ENCODE results near the gene ELMOD3. TPM values are rescaled to one million over a fixed set of nuclear protein-coding genes. Genes with fewer than 3 reads are reported as not detected.

The ELMOD3 gene
- polyA plus RNA-seq, 3 donors = 6.1 to 53.3 (median 7.2) TPM

DNA sequence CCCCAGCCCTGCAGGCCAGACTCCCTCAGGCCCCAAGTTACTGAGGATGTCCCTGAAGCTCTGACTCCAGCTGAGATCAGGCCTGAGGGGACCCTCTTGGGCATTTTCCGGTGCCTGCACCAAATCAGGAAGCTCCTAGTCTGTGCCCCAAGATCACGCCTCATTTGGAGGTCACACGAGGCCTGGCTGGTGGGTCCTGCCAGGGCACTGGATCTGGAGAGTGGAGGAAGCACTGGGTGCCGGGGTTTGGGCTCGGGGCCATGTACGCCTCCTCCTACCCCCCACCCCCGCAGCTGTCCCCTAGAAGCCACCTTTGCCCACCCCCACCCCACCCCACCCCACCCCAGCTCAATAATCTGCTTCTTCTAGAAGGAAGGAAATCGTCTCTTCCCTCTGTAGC lies 80.1 kb downstream of the ELMOD3 start:
- Mint-ChIP-seq H3K36me3 (no peaks in the 10 kb centered on the region), H3K9me3 (no peaks in the 10 kb centered on the region), H3K27ac (peak overlapping the region in 1 of 7 donors; percentile 13), H3K27me3 (ENCODE audit: low read depth in 3 of 3) (peaks cover 0 to 6% (median 2%) of the 10 kb centered on the region in 3 donors), H3K4me1 (peaks cover 51% of the 10 kb centered on the region), H3K4me3 (no peak overlapping the region)
- H3K4me1 ChIP-seq (ENCODE audit: control insufficient read depth in 1 of 2, insufficient read depth in 2 of 2, low read length in 2 of 2) = peaks cover 51 to 59% of the 10 kb centered on the region in 2 donors
- no peaks in the 10 kb centered on the region for H3K36me3 ChIP-seq (replicated peaks in 1 of 2; ENCODE audit: control insufficient read depth in 1 of 2, insufficient read depth in 2 of 2, low read length in 2 of 2)
- H3K9me3 ChIP-seq (replicated peaks in 1 of 2; ENCODE audit: control insufficient read depth in 1 of 2, insufficient read depth in 1 of 2, low read length in 2 of 2) = no peaks in the 10 kb centered on the region
- TF ChIP-seq, protein P1, sequence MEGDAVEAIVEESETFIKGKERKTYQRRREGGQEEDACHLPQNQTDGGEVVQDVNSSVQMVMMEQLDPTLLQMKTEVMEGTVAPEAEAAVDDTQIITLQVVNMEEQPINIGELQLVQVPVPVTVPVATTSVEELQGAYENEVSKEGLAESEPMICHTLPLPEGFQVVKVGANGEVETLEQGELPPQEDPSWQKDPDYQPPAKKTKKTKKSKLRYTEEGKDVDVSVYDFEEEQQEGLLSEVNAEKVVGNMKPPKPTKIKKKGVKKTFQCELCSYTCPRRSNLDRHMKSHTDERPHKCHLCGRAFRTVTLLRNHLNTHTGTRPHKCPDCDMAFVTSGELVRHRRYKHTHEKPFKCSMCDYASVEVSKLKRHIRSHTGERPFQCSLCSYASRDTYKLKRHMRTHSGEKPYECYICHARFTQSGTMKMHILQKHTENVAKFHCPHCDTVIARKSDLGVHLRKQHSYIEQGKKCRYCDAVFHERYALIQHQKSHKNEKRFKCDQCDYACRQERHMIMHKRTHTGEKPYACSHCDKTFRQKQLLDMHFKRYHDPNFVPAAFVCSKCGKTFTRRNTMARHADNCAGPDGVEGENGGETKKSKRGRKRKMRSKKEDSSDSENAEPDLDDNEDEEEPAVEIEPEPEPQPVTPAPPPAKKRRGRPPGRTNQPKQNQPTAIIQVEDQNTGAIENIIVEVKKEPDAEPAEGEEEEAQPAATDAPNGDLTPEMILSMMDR (IDR thresholded peaks at IDR 0.05) = no peak
- no peak overlapping the region for H3K9ac ChIP-seq (ENCODE audit: insufficient read depth, low read length, poor library complexity, severe bottlenecking)
- no CpG with 5 or more reads among the region's 8 CpGs for WGBS (ENCODE audit: insufficient coverage)
- intact Hi-C loops (cut with micrococcal nuclease) = loop anchor here (5.0 kb wide), 2 partner anchors 63 to 103 kb away; partner anchors contain the start of gene MAT2A (in 2 of the 2)
- H3K79me2 ChIP-seq (ENCODE audit: insufficient read depth, low read length) = no peaks in the 10 kb centered on the region
- peak overlapping the region; percentile 58 for H2AFZ ChIP-seq (ENCODE audit: insufficient read depth, low read depth, low read length, poor library complexity, severe bottlenecking)
- H3K27ac ChIP-seq (ENCODE audit: low read depth in 1 of 2, low read length in 2 of 2) = no peak overlapping the region
- no peaks in the 10 kb centered on the region for H4K20me1 ChIP-seq (ENCODE audit: insufficient read depth, low read length)
- H3K27me3 ChIP-seq (ENCODE audit: control insufficient read depth in 2 of 2, insufficient read depth in 2 of 2, low read length in 2 of 2) = no peaks in the 10 kb centered on the region
- DNase-seq = peak in 2 of 3 donors; percentile 50 to 53
- H3K4me3 ChIP-seq (replicated peaks in 1 of 3; ENCODE audit: low read depth in 2 of 3, low read length in 3 of 3) = no peak overlapping the region
- no peak overlapping the region for H3K4me2 ChIP-seq (replicated peaks; ENCODE audit: extremely low read depth, low read length, poor library complexity, severe bottlenecking)

DNA sequence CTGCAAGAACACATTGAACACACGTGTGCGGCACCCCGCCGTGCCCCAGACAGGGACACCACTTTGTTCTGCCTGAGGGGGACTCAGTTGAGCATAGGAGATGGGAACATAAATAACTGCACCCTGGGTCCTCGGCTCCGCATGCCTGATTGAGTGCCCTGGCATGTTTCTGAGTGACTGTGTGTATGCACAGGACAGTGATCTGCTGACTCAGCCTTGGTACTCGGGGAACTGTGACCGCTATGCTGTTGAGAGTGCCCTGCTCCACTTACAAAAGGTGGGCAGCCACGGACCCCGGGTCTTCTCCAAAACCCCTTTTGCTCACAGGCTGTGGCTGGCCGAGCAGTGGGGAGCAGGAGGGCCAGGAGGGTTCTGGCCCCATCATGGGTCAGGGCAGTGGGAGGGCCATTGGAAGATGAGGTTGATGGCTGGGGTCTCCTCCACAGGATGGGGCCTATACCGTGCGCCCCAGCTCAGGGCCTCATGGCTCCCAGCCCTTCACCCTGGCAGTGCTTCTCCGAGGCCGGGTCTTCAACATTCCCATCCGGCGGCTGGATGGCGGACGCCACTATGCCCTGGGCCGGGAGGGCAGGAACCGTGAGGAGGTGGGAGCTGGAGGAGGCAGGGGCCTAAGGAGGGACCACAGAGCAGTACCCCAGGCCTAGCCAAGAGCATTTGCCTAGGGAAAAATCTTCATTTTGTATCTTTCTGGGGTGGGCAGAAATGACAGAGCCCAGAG lies 80.8 kb downstream of the ELMOD3 start:
- Histone ChIP-seq H3K27ac (ENCODE audit: low read depth in 1 of 2, low read length in 2 of 2) (no peak overlapping the region), H3K4me2 (replicated peaks; ENCODE audit: extremely low read depth, low read length, poor library complexity, severe bottlenecking) (no peak overlapping the region), H2AFZ (ENCODE audit: insufficient read depth, low read depth, low read length, poor library complexity, severe bottlenecking) (no peak overlapping the region), H3K36me3 (replicated peaks in 1 of 2; ENCODE audit: control insufficient read depth in 1 of 2, insufficient read depth in 2 of 2, low read length in 2 of 2) (no peaks in the 10 kb centered on the region), H3K4me3 (replicated peaks in 1 of 3; ENCODE audit: low read depth in 2 of 3, low read length in 3 of 3) (no peak overlapping the region), H3K4me1 (ENCODE audit: control insufficient read depth in 1 of 2, insufficient read depth in 2 of 2, low read length in 2 of 2) (peaks cover 48 to 55% of the 10 kb centered on the region in 2 donors), H3K27me3 (ENCODE audit: control insufficient read depth in 2 of 2, insufficient read depth in 2 of 2, low read length in 2 of 2) (no peaks in the 10 kb centered on the region), H3K9ac (ENCODE audit: insufficient read depth, low read length, poor library complexity, severe bottlenecking) (no peak overlapping the region), H3K79me2 (ENCODE audit: insufficient read depth, low read length) (no peaks in the 10 kb centered on the region), H3K9me3 (replicated peaks in 1 of 2; ENCODE audit: control insufficient read depth in 1 of 2, insufficient read depth in 1 of 2, low read length in 2 of 2) (no peaks in the 10 kb centered on the region), H4K20me1 (ENCODE audit: insufficient read depth, low read length) (no peaks in the 10 kb centered on the region)
- H3K4me3 Mint-ChIP-seq = no peak overlapping the region
- TF ChIP-seq, protein P1 (IDR thresholded peaks at IDR 0.05) = no peak
- 80% methylated on average over 16 of the region's 21 CpGs for WGBS (ENCODE audit: insufficient coverage)
- no peaks in the 10 kb centered on the region for H3K36me3 Mint-ChIP-seq
- no peaks in the 10 kb centered on the region for H3K9me3 Mint-ChIP-seq
- intact Hi-C loops (cut with micrococcal nuclease) = loop anchor here (5.0 kb wide), 2 partner anchors 62 to 102 kb away; partner anchors contain the start of gene MAT2A (in 2 of the 2)
- H3K4me1 Mint-ChIP-seq = peaks cover 47% of the 10 kb centered on the region
- H3K27me3 Mint-ChIP-seq (ENCODE audit: low read depth in 3 of 3) = peaks cover 0 to 6% (median 2%) of the 10 kb centered on the region in 3 donors
- DNase-seq = no peak
- peak overlapping the region in 5 of 7 donors; percentile 35 to 98 (median 46) for H3K27ac Mint-ChIP-seq
